ENCODE data around the gene LAMA3. TPM values are rescaled to one million over a fixed set of nuclear protein-coding genes. Genes with fewer than 3 reads are reported as not detected.
"Not testable (repeated sequence)": the region's sequence is repeated elsewhere in the genome, so short reads cannot be mapped to it uniquely, and the experiment has no call there.

Gene LAMA3
- polyA plus RNA-seq, 6 donors from 2014 or later = 0.07 to 0.45 TPM; not detected in 4

DNA sequence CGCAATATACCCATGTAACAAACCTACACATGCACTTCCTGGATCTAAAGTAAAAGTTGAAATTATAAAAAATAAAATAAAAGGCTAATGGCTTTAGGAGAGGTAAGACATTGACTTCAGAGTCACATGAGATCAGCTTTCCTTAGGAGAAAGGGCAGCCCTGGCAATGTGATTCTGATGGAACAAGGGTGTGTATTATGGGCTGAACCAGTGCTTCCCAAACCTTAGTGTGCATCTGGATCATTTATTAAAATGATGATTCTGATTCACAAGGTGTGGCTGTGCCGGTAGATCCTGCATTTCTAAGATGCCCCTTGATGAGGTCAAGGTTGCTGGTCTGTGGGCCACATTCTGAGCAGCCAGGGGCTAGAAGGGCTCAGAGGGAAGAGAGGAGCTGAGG is 42.6 kb downstream of the LAMA3 start:
- peaks cover 0 to 2% (median 0%) of the 10 kb centered on the region in 7 donors for H3K9me3 Mint-ChIP-seq
- H3K4me1 Mint-ChIP-seq = no peaks in the 10 kb centered on the region
- DNase-seq (no peak), ATAC-seq (ENCODE audit: low read depth in 2 of 2) (no peak)
- no peak overlapping the region for H3K4me3 Mint-ChIP-seq
- no peaks in the 10 kb centered on the region for H3K36me3 Mint-ChIP-seq
- peak overlapping the region in 1 of 6 donors; percentile 31 for H3K27ac Mint-ChIP-seq
- peaks cover 4 to 10% (median 9%) of the 10 kb centered on the region in 3 donors for H3K27me3 Mint-ChIP-seq

DNA sequence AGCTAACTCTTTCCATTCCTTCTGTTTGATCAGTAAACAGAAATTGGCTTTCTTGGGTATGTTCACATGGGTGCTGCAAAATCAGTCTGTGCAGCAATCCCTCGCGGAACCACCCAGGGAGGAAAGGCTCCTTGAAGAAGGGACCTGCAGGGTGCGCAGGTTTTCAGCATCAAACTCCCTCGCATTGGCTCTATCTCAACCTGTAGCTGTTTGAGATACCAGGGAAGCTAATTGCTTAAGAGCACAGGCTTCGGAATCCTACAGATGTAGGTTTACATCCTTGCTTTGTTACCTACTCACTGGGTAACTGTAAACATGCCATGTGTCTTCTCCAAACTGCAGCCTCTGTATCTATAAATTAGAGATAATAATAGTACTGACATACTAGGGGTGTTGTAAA is 43.2 kb downstream of the LAMA3 start:
- Mint-ChIP-seq H3K9me3 (peaks cover 0 to 2% (median 0%) of the 10 kb centered on the region in 7 donors), H3K27ac (no peak overlapping the region), H3K4me1 (no peaks in the 10 kb centered on the region), H3K4me3 (no peak overlapping the region), H3K27me3 (peaks cover 9 to 15% (median 10%) of the 10 kb centered on the region in 3 donors), H3K36me3 (no peaks in the 10 kb centered on the region)
- no peak for DNase-seq
- no peak for ATAC-seq (ENCODE audit: low read depth in 2 of 2)

GRCh38 chr18:23733265-23733664 is 44.0 kb downstream of the LAMA3 start:
- not testable (repeated sequence) for H3K9me3 Mint-ChIP-seq
- peaks cover 10 to 23% (median 16%) of the 10 kb centered on the region in 3 donors for H3K27me3 Mint-ChIP-seq

DNA sequence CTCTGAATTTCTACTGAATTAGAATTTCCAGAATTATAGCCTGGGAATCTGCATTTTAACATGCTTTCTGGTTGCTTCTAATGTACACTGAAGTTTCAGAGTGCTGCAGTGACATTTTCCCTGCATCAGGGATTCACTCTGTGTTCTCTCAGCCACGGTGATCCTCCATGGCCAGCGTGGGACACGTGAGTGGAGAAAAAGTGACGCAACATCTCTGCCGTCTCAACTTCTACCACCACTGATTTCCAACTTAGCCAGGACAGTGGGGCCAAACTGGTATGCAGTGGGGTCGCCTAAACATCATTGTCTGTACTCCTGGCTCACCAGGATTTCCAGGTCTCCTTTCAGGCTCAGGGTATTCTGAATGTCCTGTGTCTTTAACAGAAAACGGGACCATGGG is 44.6 kb downstream of the LAMA3 start:
- Mint-ChIP-seq H3K4me3 (no peak overlapping the region), H3K36me3 (no peaks in the 10 kb centered on the region), H3K27ac (peak overlapping the region in 1 of 6 donors; percentile 17), H3K27me3 (peaks cover 10 to 29% (median 17%) of the 10 kb centered on the region in 3 donors), H3K9me3 (peaks cover 0 to 2% (median 0%) of the 10 kb centered on the region in 7 donors), H3K4me1 (peaks cover 7 to 10% (median 7%) of the 10 kb centered on the region in 3 donors)
- ATAC-seq (ENCODE audit: low read depth in 2 of 2) (no peak), DNase-seq (no peak)

More at GRCh38 chr18:23733265-23733664, 44.0 kb downstream of the LAMA3 start:
- not testable (repeated sequence) for H3K4me3 Mint-ChIP-seq; H3K36me3 Mint-ChIP-seq; ATAC-seq (ENCODE audit: low read depth in 2 of 2); H3K4me1 Mint-ChIP-seq; DNase-seq
- H3K27ac Mint-ChIP-seq = peak overlapping the region in 1 of 6 donors; percentile 22

- DNase-seq (no peak), ATAC-seq (ENCODE audit: low read depth in 2 of 2) (no peak)
- peaks cover 10 to 29% (median 13%) of the 10 kb centered on the region in 3 donors for H3K27me3 Mint-ChIP-seq
- H3K36me3 Mint-ChIP-seq = no peaks in the 10 kb centered on the region
- H3K9me3 Mint-ChIP-seq = no peaks in the 10 kb centered on the region
- H3K4me3 Mint-ChIP-seq = no peak overlapping the region
- no peak overlapping the region for H3K27ac Mint-ChIP-seq
- H3K4me1 Mint-ChIP-seq = peaks cover 7 to 10% (median 7%) of the 10 kb centered on the region in 3 donors
These were observed 45.8 kb downstream of the LAMA3 start for GRCh38 chr18:23735021-23735464.

DNA sequence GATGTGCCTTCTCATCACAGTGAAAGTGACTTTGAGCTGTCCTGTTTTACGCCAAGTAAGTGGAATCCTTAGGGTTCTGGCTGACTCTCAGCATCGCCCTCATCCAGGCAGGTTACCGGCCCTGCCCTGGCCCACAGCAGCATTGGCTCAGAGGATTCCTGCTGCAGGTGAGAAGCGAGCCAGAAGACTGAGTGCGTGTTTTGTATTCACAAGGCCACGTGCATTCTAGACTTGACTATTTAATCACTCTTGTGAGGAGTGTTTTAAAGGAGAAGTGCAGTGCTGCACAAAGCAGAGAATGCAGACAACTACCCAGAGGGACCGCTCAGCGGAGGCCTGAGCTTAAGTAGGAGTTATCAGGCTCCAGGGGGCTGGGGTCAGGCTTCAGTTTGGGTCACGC is 48.3 kb downstream of the LAMA3 start:
- Mint-ChIP-seq H3K27ac (no peak overlapping the region), H3K4me3 (peak overlapping the region in 1 of 8 donors; percentile 35), H3K4me1 (peaks cover 7 to 10% (median 7%) of the 10 kb centered on the region in 3 donors), H3K27me3 (peaks cover 5 to 29% (median 13%) of the 10 kb centered on the region in 3 donors), H3K9me3 (no peaks in the 10 kb centered on the region), H3K36me3 (no peaks in the 10 kb centered on the region)
- DNase-seq (no peak), ATAC-seq (ENCODE audit: low read depth in 2 of 2) (no peak)

DNA sequence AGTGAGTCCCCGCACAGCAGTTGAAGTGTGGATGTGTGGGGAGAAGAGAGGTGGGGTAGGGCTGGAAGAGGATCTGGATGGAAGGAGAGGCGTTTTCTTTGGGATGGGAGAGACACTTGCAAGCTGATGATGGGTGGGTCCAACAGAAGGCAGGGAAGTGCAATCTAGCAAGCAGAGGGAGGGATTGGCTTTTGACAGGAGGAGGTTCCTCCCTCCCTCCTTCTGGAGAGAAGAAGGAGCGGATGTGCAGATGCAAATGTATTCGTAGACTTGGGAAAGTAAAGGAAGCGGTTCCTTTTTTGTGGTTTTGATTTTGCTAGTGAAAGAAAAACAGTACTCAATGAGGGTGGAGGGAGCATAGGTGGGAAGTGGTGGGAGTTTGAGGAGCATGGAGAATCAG is 48.9 kb downstream of the LAMA3 start:
- peaks cover 5 to 29% (median 13%) of the 10 kb centered on the region in 3 donors for H3K27me3 Mint-ChIP-seq
- no peak for DNase-seq
- H3K9me3 Mint-ChIP-seq = no peaks in the 10 kb centered on the region
- no peak overlapping the region for H3K27ac Mint-ChIP-seq
- no peaks in the 10 kb centered on the region for H3K36me3 Mint-ChIP-seq
- H3K4me3 Mint-ChIP-seq = no peak overlapping the region
- H3K4me1 Mint-ChIP-seq = peaks cover 7 to 10% (median 7%) of the 10 kb centered on the region in 3 donors
- no peak for ATAC-seq (ENCODE audit: low read depth in 2 of 2)

DNA sequence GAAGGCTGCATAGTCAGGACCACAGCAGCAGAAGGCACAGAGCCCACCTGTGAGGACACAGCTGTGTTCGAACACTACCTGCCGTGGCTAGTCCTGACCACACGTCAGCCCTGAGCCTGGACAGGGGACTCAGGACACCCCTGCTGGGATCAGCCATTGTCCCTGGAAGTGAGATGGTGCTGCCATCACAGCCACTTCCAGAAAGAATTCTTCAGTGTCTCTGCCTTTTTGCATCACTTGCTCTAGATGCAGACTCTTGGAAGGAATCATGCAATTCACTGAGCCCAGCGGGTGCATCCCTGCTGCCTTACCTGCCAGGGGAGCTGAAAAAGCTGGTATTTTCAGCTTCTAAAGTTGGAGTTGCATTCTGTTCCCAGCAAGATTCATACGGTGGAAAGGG is 49.3 kb downstream of the LAMA3 start:
- Mint-ChIP-seq H3K9me3 (no peaks in the 10 kb centered on the region), H3K4me3 (no peak overlapping the region), H3K4me1 (peaks cover 7 to 10% (median 7%) of the 10 kb centered on the region in 3 donors), H3K27ac (no peak overlapping the region), H3K27me3 (peaks cover 5 to 33% (median 13%) of the 10 kb centered on the region in 3 donors), H3K36me3 (no peaks in the 10 kb centered on the region)
- DNase-seq (no peak), ATAC-seq (ENCODE audit: low read depth in 2 of 2) (no peak)

DNA sequence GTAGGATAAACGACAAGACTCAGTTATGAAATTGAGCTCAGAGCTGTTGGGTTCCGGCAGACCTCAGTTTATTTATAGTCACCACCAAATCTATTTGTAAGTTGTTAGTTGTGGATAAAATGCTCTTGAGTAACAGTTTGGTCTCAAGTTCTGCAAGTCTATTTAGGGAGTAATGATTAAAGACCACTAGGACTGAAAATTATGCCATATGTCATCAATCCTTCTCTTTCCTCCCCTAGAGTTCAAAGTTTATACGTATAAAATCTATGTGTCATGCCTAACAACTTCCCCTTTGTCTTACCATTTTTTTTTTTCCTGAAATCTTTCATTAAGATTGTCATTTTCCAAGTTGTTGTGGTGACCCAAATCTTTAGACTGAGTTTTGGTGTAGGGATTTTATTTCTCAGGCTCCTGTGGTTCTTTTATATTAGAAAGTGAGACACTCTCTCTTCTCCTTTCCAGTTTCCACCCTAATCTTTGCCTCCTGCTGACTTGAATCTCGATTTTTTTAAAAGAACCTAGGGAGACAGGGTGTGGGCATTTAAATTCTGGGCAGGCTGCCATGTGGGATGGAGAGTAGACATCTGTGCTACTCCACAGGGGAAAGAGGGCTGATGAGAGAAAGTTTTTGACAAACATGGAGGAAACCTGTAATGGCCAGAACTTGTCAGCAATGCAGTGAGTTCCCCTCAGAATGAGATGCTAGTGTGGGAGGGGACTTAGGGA is 51.0 kb downstream of the LAMA3 start:
- no peaks in the 10 kb centered on the region for H3K36me3 Mint-ChIP-seq
- H3K9me3 Mint-ChIP-seq = no peaks in the 10 kb centered on the region
- no peak overlapping the region for H3K27ac Mint-ChIP-seq
- DNase-seq = no peak
- no peak overlapping the region for H3K4me3 Mint-ChIP-seq
- peaks cover 13 to 34% (median 13%) of the 10 kb centered on the region in 3 donors for H3K27me3 Mint-ChIP-seq
- peaks cover 7 to 10% (median 7%) of the 10 kb centered on the region in 3 donors for H3K4me1 Mint-ChIP-seq
- no peak for ATAC-seq (ENCODE audit: low read depth in 2 of 2)

- H3K4me3 Mint-ChIP-seq; DNase-seq; H3K9me3 Mint-ChIP-seq; H3K4me1 Mint-ChIP-seq; H3K36me3 Mint-ChIP-seq; ATAC-seq (ENCODE audit: low read depth in 2 of 2): not testable (repeated sequence)
- peaks cover 8 to 28% (median 12%) of the 10 kb centered on the region in 3 donors for H3K27me3 Mint-ChIP-seq
- peak overlapping the region in 1 of 6 donors; percentile 5 for H3K27ac Mint-ChIP-seq
These were observed 52.7 kb downstream of the LAMA3 start for GRCh38 chr18:23741967-23742366.

DNA sequence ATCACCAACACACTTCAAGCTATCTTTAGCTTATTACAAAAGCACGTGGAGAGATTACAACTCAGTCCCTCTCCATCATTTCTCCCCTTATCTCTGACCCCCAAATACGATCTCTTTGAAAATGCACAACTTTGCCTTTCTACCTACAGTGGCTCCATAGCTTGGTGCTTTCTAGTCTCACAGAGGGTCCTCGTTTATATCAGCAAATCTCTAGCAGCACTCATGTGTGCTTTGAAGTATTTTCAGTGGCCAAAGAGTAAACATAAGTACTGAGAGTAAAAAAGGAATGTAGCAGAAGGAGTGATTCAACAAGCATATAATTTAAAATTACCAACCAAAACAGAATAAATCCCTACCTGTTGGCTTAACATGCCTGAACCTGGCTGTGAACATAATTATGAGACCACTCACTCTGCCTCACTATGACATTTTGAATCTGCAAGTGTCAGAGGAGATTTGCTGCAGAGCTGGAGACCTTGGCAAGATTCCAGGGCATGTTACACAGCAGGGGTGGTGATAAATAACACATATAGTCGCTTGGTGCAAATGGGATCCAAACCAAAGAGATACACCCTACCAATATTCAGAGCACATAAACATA is 54.6 kb downstream of the LAMA3 start:
- no peaks in the 10 kb centered on the region for H3K36me3 Mint-ChIP-seq
- DNase-seq (no peak), ATAC-seq (ENCODE audit: low read depth in 2 of 2) (no peak)
- H3K4me1 Mint-ChIP-seq = no peaks in the 10 kb centered on the region
- H3K4me3 Mint-ChIP-seq = no peak overlapping the region
- no peaks in the 10 kb centered on the region for H3K9me3 Mint-ChIP-seq
- H3K27me3 Mint-ChIP-seq = peaks cover 4 to 10% (median 8%) of the 10 kb centered on the region in 3 donors
- no peak overlapping the region for H3K27ac Mint-ChIP-seq

DNA sequence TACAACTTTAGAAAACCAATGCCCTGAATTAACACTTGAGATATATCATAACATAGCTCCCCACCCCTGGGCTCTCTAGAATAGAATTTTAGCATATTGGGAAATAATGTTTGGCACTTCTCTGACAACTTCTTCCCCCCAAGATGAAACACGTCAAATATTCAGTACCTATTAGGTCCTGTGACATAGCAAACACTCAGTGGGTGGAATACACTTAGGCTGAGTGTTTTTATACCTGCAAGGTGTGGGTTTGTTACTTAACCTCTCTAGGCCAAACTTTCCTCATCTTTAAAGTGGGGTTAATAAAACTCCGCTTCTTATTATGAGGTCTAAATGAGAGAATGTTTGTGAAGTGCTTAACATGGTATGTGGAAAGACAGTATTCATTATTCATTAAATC is 56.1 kb downstream of the LAMA3 start:
- Mint-ChIP-seq H3K27me3 (peaks cover 4 to 9% (median 8%) of the 10 kb centered on the region in 3 donors), H3K36me3 (no peaks in the 10 kb centered on the region), H3K27ac (no peak overlapping the region), H3K4me1 (no peaks in the 10 kb centered on the region), H3K4me3 (no peak overlapping the region), H3K9me3 (peaks cover 0 to 2% (median 0%) of the 10 kb centered on the region in 7 donors)
- no peak for ATAC-seq (ENCODE audit: low read depth in 2 of 2)
- DNase-seq = no peak

GRCh38 chr18:23746851-23747250 is 57.6 kb downstream of the LAMA3 start:
- Mint-ChIP-seq H3K9me3 (peaks cover 0 to 2% (median 0%) of the 10 kb centered on the region in 7 donors), H3K4me3 (no peak overlapping the region), H3K36me3 (no peaks in the 10 kb centered on the region), H3K27ac (no peak overlapping the region), H3K4me1 (no peaks in the 10 kb centered on the region), H3K27me3 (peaks cover 4 to 9% (median 8%) of the 10 kb centered on the region in 3 donors)
- ATAC-seq (ENCODE audit: low read depth in 2 of 2) = no peak
- no peak for DNase-seq

- peaks cover 0 to 6% (median 0%) of the 10 kb centered on the region in 7 donors for H3K9me3 Mint-ChIP-seq
- H3K4me3 Mint-ChIP-seq = no peak overlapping the region
- ATAC-seq (ENCODE audit: low read depth in 2 of 2) (no peak), DNase-seq (no peak)
- no peaks in the 10 kb centered on the region for H3K36me3 Mint-ChIP-seq
- H3K27ac Mint-ChIP-seq = no peak overlapping the region
- H3K4me1 Mint-ChIP-seq = no peaks in the 10 kb centered on the region
- H3K27me3 Mint-ChIP-seq = peaks cover 0 to 2% (median 0%) of the 10 kb centered on the region in 3 donors
These were observed 63.1 kb downstream of the LAMA3 start for GRCh38 chr18:23752363-23752762.
